ENCODE measurements around the gene GJD4. TPM values are rescaled to one million over a fixed set of nuclear protein-coding genes. Genes with fewer than 3 reads are reported as not detected.

Gene GJD4
- total RNA-seq, 2 experiments from 2014 or later: not detected

- no peaks in the 10 kb centered on the region for H3K9me2 ChIP-seq (ENCODE audit: insufficient read depth, low read length)
- H3K27ac ChIP-seq (ENCODE audit: low read depth, low read length, poor library complexity, severe bottlenecking): no peak overlapping the region
- H3K4me2 ChIP-seq (ENCODE audit: low read length): no peak overlapping the region
- CTCF ChIA-PET (ENCODE audit: unreplicated experiment): no interaction called here
- POLR2A ChIA-PET: no interaction called here
- H3K4me1 ChIP-seq (ENCODE audit: insufficient read depth, low read length, poor library complexity, severe bottlenecking): no peaks in the 10 kb centered on the region
- no peak overlapping the region for H2AFZ ChIP-seq (ENCODE audit: low read length)
- no peak overlapping the region for H3K4me3 ChIP-seq (ENCODE audit: low read depth, low read length, poor library complexity, severe bottlenecking)
- H4K20me1 ChIP-seq (ENCODE audit: insufficient read depth, low read length): no peaks in the 10 kb centered on the region
- BruUV-seq (replicated peaks): no TSS peak
- intact Hi-C loops (cut with micrococcal nuclease; ENCODE audit: unreplicated experiment): no loop called here
- H3K9me3 ChIP-seq (ENCODE audit: low read length): no peaks in the 10 kb centered on the region
- no peak for DNase-seq (ENCODE audit: low spot score)
- H3K79me2 ChIP-seq (ENCODE audit: insufficient read depth, low read depth, low read length): no peaks in the 10 kb centered on the region
- H3K36me3 ChIP-seq (ENCODE audit: insufficient read depth, low read length): 0 out of 2 replicates have a peak, but pooled peaks cover 3% of the 10 kb centered on the region
- no peak for TF ChIP-seq EZH2phosphoT487 (IDR thresholded peaks at IDR 0.05; ENCODE audit: borderline replicate concordance, low read depth, low read length)
- TF ChIP-seq, protein P1, sequence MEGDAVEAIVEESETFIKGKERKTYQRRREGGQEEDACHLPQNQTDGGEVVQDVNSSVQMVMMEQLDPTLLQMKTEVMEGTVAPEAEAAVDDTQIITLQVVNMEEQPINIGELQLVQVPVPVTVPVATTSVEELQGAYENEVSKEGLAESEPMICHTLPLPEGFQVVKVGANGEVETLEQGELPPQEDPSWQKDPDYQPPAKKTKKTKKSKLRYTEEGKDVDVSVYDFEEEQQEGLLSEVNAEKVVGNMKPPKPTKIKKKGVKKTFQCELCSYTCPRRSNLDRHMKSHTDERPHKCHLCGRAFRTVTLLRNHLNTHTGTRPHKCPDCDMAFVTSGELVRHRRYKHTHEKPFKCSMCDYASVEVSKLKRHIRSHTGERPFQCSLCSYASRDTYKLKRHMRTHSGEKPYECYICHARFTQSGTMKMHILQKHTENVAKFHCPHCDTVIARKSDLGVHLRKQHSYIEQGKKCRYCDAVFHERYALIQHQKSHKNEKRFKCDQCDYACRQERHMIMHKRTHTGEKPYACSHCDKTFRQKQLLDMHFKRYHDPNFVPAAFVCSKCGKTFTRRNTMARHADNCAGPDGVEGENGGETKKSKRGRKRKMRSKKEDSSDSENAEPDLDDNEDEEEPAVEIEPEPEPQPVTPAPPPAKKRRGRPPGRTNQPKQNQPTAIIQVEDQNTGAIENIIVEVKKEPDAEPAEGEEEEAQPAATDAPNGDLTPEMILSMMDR (conservative IDR thresholded peaks at IDR 0.05; ENCODE audit: low read length): peak; percentile 59
Measured at GRCh38 chr10:35574924-35575352, 30.2 kb upstream of the GJD4 start.

DNA sequence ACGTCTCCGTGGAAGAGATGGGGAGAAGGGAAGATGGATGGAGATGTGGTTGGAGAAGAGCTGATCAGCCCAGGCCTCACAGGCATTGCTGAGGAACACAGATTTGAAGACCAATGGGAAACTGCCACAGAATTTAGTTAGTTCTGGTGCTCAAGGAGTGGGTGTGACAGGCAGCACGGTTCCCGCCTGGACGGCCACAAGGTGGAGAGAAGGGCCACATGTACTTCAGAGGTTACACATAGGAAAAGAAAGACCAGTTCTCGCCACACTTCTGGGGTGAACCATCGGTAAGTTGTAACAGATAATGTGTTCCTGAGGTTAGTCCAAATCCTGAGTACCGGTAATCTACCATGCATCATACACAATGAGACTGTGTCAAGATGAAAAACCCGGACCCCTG lies 29.5 kb upstream of the GJD4 start:
- TF ChIP-seq EZH2phosphoT487 (IDR thresholded peaks at IDR 0.05; ENCODE audit: borderline replicate concordance, low read depth, low read length): no peak
- no TSS peak for BruUV-seq (replicated peaks)
- intact Hi-C loops (cut with micrococcal nuclease; ENCODE audit: unreplicated experiment): no loop called here

DNA sequence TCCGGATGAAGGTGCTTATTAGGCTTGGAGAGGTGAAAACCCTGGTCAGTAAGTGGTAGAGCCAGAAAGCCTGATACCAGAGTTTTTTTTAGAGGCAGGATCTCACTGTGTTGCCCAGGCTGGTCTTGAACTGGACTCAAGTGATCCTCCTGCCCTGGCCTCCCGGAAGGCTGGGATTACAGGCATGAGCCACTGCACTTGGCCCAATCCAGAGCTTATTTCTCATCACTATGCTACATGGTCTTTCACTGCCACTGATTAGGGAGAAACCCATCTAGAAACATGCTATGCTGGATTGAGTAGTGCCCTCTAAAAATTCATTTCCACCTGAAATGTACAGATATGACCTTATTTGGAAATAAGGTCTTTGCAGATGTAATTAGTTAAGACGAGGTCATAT lies 28.4 kb upstream of the GJD4 start:
- H3K4me2 ChIP-seq (ENCODE audit: low read length): no peak overlapping the region
- H3K9me3 ChIP-seq (ENCODE audit: low read length): no peaks in the 10 kb centered on the region
- no peak for DNase-seq (ENCODE audit: low spot score)
- H3K36me3 ChIP-seq (ENCODE audit: insufficient read depth, low read length): 0 out of 2 replicates have a peak, but pooled peaks cover 3% of the 10 kb centered on the region
- intact Hi-C loops (cut with micrococcal nuclease; ENCODE audit: unreplicated experiment): no loop called here
- no peak overlapping the region for H3K27ac ChIP-seq (ENCODE audit: low read depth, low read length, poor library complexity, severe bottlenecking)
- H4K20me1 ChIP-seq (ENCODE audit: insufficient read depth, low read length): no peaks in the 10 kb centered on the region
- no peak overlapping the region for H3K4me3 ChIP-seq (ENCODE audit: low read depth, low read length, poor library complexity, severe bottlenecking)
- H2AFZ ChIP-seq (ENCODE audit: low read length): no peak overlapping the region
- ChIA-PET CTCF (ENCODE audit: unreplicated experiment) (no interaction called here), POLR2A (no interaction called here)
- no peaks in the 10 kb centered on the region for H3K4me1 ChIP-seq (ENCODE audit: insufficient read depth, low read length, poor library complexity, severe bottlenecking)
- no peaks in the 10 kb centered on the region for H3K9me2 ChIP-seq (ENCODE audit: insufficient read depth, low read length)
- TF ChIP-seq, protein P1 (conservative IDR thresholded peaks at IDR 0.05; ENCODE audit: low read length): no peak
- TF ChIP-seq EZH2phosphoT487 (IDR thresholded peaks at IDR 0.05; ENCODE audit: borderline replicate concordance, low read depth, low read length): no peak
- BruUV-seq (replicated peaks): no TSS peak
- no peaks in the 10 kb centered on the region for H3K79me2 ChIP-seq (ENCODE audit: insufficient read depth, low read depth, low read length)

More for the DNA sequence above, 29.5 kb upstream of the GJD4 start:
- 0 out of 2 replicates have a peak, but pooled peaks cover 3% of the 10 kb centered on the region for H3K36me3 ChIP-seq (ENCODE audit: insufficient read depth, low read length)
- no peak overlapping the region for H2AFZ ChIP-seq (ENCODE audit: low read length)
- H3K9me3 ChIP-seq (ENCODE audit: low read length): no peaks in the 10 kb centered on the region
- no peak overlapping the region for H3K27ac ChIP-seq (ENCODE audit: low read depth, low read length, poor library complexity, severe bottlenecking)
- H4K20me1 ChIP-seq (ENCODE audit: insufficient read depth, low read length): no peaks in the 10 kb centered on the region
- H3K79me2 ChIP-seq (ENCODE audit: insufficient read depth, low read depth, low read length): no peaks in the 10 kb centered on the region
- H3K4me1 ChIP-seq (ENCODE audit: insufficient read depth, low read length, poor library complexity, severe bottlenecking): no peaks in the 10 kb centered on the region
- no peak overlapping the region for H3K4me2 ChIP-seq (ENCODE audit: low read length)
- H3K9me2 ChIP-seq (ENCODE audit: insufficient read depth, low read length): no peaks in the 10 kb centered on the region
- CTCF ChIA-PET (ENCODE audit: unreplicated experiment): no interaction called here
- DNase-seq (ENCODE audit: low spot score): no peak
- POLR2A ChIA-PET: interaction anchor here (1.1 kb wide), 1 partner anchor 17 kb away, joined by 4 read pairs; no protein-coding TSS in a partner anchor
- H3K4me3 ChIP-seq (ENCODE audit: low read depth, low read length, poor library complexity, severe bottlenecking): no peak overlapping the region
